GM21723 (cell line): ENCODE measurements around the gene NUCB2.
"Not testable (repeated sequence)": the region's sequence is repeated elsewhere in the genome, so short reads cannot be mapped to it uniquely, and the experiment has no call there.

ENCODE experiments used
- ATAC-seq: cut with Tn5 transposase; IDR thresholded peaks from one replicate; pipeline ENCODE4 v1.9.1; 2021; ENCODE audit warnings: mild to moderate bottlenecking, moderate library complexity; ENCODE audit not compliant: unreplicated experiment

NUCB2 gene

GRCh38 chr11:17276236-17277023 is at the start of gene NUCB2:
Gene NUCB2 (plus strand): TSS chr11:17276739. CDS start chr11:17295324, 18,585 bp downstream.
- ATAC-seq: peak; percentile 96

DNA sequence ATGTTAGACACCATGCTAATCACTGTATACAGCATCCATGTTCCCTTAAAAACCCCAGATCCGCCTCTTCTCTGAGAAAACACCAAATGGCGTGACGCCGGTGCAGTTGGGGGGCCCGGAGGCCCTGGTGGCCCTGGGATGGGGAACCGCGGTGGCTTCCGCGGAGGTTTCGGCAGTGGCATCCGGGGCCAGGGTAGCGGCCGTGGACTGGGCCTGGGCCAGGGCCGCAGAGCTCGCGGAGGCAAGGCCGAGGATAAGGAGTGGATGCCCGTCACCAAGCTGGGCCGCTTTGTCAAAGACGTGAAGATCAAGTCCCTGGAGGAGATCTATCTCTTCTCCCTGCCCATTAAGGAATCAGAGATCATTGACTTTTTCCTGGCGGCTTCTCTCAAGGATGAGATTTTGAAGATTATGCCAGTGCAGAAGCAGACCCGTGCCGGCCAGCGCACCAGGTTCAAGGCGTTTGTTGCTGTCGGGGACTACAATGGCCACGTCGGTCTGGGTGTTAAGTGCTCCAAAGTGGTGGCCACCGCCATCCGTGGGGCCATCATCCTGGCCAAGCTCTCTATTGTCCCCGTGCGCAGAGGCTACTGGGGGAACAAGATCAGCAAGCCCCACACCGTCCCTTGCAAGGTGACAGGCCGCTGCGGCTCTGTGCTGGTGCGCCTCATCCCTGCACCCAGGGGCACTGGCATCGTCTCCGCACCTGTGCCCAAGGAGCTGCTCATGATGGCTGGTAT is 48.2 kb upstream of the NUCB2 start:
- not testable (repeated sequence) for ATAC-seq

DNA sequence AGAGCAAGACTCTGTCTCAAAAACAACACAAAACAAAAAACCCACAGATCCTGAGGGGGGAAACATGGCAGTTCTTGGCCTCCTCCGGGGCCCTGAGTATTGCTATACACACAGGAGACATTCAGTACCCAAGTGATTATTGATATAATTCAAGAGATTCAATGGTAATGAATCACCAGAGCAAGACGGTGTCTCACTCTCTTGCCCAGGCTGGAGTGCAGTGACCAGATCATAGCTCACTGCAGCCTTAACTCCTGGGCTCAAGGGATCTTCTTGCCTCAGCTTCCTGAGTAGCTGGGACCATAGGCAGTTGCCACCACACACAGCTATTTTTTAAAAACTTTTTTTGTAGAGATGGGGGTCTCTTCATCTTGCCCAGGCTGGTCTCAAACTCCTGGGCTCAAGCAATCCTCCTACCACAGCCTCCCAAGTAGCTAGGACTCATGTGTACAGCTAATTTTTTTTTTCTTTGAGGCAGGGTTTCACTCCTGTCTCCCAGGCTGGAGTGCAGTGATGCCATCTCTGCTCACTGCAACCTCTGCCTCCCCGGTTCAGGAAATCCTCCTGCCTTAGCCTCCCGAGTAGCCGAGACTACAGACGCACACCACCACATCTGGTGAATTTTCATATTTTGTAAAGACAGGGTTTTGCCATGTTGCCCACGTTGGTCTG is 46.9 kb upstream of the NUCB2 start:
- ATAC-seq: no peak

- peak; percentile 94 for ATAC-seq
These were observed 45.4 kb upstream of the NUCB2 start for GRCh38 chr11:17230867-17231851.

DNA sequence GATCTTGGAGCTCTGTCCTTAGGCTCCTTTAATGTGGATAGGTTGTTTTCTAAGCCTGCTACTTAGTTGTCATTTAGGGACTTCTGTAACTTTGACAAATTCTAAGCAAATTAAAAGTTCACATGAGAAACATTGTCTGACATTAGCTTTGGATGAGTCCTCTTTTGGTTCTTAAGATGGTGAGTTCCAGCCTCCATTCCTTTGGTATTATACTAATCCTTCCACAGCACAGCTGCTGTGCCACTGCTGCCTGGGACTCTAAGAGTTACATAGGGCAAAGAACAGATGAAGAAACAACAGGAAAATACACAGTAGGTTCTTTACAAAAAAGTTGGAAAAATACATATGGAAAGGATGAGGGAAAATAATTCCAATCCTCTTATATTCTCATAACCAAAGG is 43.4 kb upstream of the NUCB2 start:
- no peak for ATAC-seq

- no peak for ATAC-seq
These were observed 38.2 kb upstream of the NUCB2 start for GRCh38 chr11:17238377-17238776.

GRCh38 chr11:17239927-17240326 is 36.6 kb upstream of the NUCB2 start:
- not testable (repeated sequence) for ATAC-seq

GRCh38 chr11:17240780-17241179 is 35.8 kb upstream of the NUCB2 start:
- no peak for ATAC-seq

- ATAC-seq: not testable (repeated sequence)
These were observed 33.6 kb upstream of the NUCB2 start for GRCh38 chr11:17242954-17243353.

GRCh38 chr11:17244046-17244445 is 32.5 kb upstream of the NUCB2 start:
- ATAC-seq: peak; percentile 60

DNA sequence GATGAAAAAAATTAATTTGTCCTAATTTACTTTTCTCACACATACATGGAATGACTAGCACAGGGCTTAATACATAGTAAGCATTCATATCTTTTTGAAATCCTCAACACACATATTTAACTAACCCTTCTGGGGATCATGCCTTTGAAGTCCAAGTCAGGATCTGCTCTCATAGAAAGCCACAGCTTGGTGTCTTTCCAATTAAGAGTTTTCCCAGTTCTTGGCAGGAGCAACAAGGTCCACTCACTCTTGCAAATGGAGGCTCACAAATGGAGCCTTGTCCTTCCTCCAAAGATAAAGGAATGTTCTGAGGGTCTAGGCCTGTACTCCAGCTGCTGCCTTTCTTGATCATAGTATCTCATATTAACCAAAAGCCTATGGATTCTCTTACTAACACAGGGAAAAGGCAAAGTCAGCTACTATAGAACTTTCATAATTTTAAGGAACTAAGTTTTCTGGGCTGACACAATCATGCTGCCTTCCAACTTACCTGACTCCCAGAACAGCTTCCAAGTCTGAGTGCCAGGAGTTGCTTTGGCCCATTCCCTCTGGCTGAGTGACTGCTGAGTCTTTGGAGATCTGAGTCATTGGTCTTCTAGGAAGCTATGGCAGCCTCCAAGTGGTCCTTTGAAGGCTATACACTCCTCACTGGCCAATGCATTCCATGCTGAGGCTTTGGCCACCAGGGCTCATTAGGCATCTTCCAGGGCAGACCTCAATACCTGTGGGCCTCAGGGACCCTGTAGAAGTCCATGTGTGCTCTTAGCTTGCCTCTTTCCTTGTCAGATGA is 25.8 kb upstream of the NUCB2 start:
- no peak for ATAC-seq

DNA sequence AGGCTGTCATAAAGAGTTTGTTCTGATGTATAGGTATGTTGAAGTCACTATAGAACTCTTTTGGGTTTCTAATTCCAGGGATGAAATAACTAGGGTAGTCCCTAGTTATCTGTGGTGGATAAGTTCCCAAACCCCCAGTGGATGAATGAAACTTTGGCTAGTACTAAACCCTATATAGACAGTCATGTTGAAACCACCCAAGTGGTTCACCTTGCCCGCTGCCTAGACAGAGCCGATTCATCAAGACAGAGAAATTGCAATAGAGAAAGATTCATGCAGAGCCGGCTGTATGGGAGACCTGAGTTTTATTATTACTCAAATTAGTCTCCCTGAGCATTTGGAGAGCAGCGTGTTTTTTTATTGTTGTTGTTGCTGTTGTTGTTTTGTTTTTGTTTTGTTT is 23.8 kb upstream of the NUCB2 start:
- ATAC-seq: no peak

DNA sequence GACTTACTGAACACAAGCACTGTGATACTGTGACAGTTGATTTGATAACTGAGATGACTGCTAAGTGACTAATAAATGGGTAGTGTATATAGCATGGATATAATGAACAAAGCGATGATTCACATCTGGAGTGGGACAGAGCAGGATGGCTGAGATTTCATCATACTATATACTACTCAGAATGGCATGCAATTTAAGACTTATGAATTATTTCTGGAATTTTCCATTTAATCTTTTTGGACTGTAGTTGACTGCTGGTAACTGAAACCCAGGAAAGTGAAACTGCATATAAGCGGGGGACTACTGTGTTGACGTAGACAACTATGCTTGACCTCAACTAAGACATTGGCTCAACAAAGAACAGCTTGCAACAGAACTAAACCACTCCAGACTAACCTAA is 20.0 kb upstream of the NUCB2 start:
- no peak for ATAC-seq

GRCh38 chr11:17257196-17257595 is 19.3 kb upstream of the NUCB2 start:
- no peak for ATAC-seq

DNA sequence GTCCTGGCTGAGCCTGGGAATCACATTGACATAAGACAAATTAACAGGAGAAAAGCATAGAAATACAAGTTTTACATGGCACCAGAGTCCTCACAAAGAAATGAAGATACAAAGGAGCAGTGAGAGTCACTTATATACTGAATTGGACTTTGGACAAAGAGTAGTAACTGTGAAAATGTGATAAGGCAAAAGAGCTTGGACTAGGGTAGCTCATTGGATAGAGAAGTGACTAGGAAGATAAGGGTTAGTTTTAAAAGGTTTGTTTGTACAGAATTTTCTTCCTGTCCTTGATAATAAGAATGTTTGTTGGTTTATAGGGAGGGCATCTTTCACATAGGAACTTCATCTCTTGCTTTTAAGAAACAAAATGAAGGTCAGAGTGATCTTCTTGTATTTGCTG is 17.9 kb upstream of the NUCB2 start:
- ATAC-seq: no peak

- no peak for ATAC-seq
These were observed 17.0 kb upstream of the NUCB2 start for GRCh38 chr11:17259519-17259918.

GRCh38 chr11:17260020-17260419 is 16.5 kb upstream of the NUCB2 start:
- ATAC-seq: no peak

DNA sequence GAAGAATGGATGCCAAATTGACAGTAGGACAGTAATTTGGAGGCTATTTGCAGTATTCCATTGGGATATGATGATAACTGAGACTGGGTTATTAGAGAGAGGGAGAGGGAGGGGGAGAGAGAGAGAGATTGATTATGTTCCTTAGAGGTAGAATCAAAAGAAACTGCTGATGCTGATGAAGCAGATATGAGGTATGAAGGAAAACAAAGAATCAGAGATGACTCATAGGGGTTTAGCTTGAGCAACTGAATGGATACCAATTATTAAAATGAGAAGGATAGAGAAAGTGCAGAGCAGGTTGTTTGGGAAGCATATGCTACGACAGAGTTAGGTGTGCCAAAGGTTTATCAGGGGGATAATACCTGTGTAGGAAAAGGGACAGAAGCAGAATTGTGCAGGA is 12.8 kb upstream of the NUCB2 start:
- ATAC-seq: no peak

DNA sequence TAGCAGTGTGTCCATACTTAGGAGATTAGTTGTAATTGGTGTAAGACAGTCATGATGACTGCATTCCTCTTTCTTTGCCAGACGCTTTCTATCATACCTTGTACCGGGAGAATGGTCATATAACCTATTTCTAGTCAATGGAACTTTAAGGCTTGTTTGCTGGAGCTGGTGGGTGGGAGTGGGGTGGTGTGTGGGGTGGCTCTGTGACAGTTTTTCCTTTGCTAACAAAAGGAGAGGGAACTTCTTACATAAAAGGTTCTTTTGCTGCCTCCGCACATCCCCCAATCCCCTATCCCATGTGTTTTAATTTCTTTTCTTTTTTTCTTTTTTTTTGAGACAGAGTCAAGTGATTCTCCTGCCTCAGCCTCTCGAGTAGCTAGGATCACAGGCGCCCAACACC is 9.8 kb upstream of the NUCB2 start:
- ATAC-seq: no peak

GRCh38 chr11:17267576-17267975 is 9.0 kb upstream of the NUCB2 start:
- no peak for ATAC-seq
